Uterus (tissue), 2 donors: ENCODE data around the gene FAM168B.

Source experiments
- POLR2A ChIP-seq, 2 donors: fragments of 450-650 bp; IDR thresholded peaks; one replicate each; pipeline ENCODE4 v1.6.1; 2016; ENCODE audit warnings: antibody characterized with exemption in 2 of 2, mild to moderate bottlenecking in 1 of 2, moderate library complexity in 1 of 2
- TF ChIP-seq, protein P1 (sequence below), 4 experiments: fragments of 200-600 bp in 2 of 4; fragments of 450-650 bp in 2 of 4; sonication (generic) in 2 of 4; IDR thresholded peaks; one replicate each; pipeline ENCODE4 v1.5.1; 2016 to 2019; ENCODE audit warnings: antibody characterized with exemption in 4 of 4, mild to moderate bottlenecking in 2 of 4, moderate library complexity in 1 of 4

DNA sequence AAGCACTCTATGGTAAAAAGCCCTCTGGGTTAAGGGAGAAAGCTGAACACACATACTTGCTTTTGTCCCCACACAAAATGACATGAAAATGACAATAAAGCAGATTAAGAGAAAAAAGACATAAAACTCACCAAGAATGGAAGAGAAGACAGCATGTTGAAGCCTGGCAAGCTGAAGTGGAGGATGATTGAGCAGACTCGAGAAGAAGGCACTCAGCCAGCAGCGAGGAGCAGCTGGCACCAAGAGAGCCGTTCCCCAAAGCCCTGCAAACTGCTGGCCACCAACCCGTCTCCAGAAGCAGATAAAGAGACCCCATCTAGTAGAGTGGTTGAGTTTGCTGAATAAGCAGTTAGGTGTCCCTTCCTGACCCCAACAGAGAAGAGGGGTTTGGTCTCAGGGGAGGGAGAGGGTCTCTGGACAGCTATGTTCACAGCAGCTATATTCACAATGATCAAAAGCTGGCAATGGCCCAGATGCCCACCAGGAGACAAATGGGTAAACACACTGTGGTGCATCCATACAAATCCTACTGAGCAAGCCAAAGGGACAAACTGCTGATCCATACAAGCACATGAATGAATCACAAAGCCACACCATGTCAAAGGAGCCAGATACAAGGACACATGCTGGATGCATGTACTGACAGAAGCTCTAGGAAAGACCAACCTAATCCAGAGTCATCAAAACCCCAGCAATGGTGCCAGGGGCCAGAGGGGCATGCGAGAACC is 36.9 kb downstream of the FAM168B start:
- TF ChIP-seq, protein P1, sequence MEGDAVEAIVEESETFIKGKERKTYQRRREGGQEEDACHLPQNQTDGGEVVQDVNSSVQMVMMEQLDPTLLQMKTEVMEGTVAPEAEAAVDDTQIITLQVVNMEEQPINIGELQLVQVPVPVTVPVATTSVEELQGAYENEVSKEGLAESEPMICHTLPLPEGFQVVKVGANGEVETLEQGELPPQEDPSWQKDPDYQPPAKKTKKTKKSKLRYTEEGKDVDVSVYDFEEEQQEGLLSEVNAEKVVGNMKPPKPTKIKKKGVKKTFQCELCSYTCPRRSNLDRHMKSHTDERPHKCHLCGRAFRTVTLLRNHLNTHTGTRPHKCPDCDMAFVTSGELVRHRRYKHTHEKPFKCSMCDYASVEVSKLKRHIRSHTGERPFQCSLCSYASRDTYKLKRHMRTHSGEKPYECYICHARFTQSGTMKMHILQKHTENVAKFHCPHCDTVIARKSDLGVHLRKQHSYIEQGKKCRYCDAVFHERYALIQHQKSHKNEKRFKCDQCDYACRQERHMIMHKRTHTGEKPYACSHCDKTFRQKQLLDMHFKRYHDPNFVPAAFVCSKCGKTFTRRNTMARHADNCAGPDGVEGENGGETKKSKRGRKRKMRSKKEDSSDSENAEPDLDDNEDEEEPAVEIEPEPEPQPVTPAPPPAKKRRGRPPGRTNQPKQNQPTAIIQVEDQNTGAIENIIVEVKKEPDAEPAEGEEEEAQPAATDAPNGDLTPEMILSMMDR (IDR thresholded peaks at IDR 0.05) = no peak
- no peak for TF ChIP-seq POLR2A (IDR thresholded peaks at IDR 0.05)
